CD4-positive, alpha-beta T cell (primary cell): Measurements from ENCODE around the gene AZU1. TPM values are rescaled to one million over a fixed set of nuclear protein-coding genes. Genes with fewer than 3 reads are reported as not detected.

ENCODE experiments used
- ATAC-seq: fragments of 200-7000 bp; cut with Tn5 transposase; one replicate; pipeline ENCODE4 v1.10.0; 2022; ENCODE audit warnings: mild to moderate bottlenecking; ENCODE audit not compliant: poor library complexity
- CTCF ChIA-PET: fragments of 350-600 bp; sonication (Branson Sonifier 250); formaldehyde crosslinking; loops from one replicate; lab custom pipeline; 2021; ENCODE audit warnings: antibody characterized with exemption, inconsistent platforms; lab: Charles Lee
- POLR2A ChIA-PET: fragments of 350-600 bp; sonication (Branson Sonifier 250); formaldehyde crosslinking; loops from one replicate; lab custom pipeline; 2021; ENCODE audit warnings: antibody characterized with exemption, inconsistent platforms; lab: Charles Lee
- DNase-seq, 14 experiments: peaks; one replicate each; pipeline ENCODE4 v3.0.0-alpha.2; 2013 to 2020; ENCODE audit warnings: mixed read lengths in 2 of 14
- H3K27ac ChIP-seq, 2 donors: one replicate each; pipeline versions ENCODE4 v1.5.1 to v1.7.0; 2013; ENCODE audit warnings: low read length in 2 of 2, low read depth in 1 of 2, mild to moderate bottlenecking in 1 of 2
- H3K27me3 ChIP-seq, 2 experiments: 1 replicate in 1 of 2; 2 replicates in 1 of 2; pipeline versions ENCODE4 v1.6.1 to v1.7.0; 2013; ENCODE audit warnings: low read length in 2 of 2, control low read depth in 1 of 2, mild to moderate bottlenecking in 1 of 2, moderate library complexity in 1 of 2; ENCODE audit not compliant: insufficient read depth in 2 of 2, control insufficient read depth in 1 of 2
- H3K36me3 ChIP-seq: one replicate; pipeline ENCODE4 v1.6.1; 2013; ENCODE audit warnings: low read length, control low read depth; ENCODE audit not compliant: insufficient read depth
- H3K4me1 ChIP-seq: one replicate; pipeline ENCODE4 v1.6.1; 2013; ENCODE audit warnings: low read length, control low read depth; ENCODE audit not compliant: insufficient read depth
- H3K4me3 ChIP-seq: one replicate; pipeline ENCODE4 v1.5.1; 2013; ENCODE audit warnings: mild to moderate bottlenecking, low read length, moderate library complexity
- H3K9me3 ChIP-seq, 2 experiments: 1 replicate in 1 of 2; 2 replicates in 1 of 2; pipeline versions ENCODE4 v1.6.1 to v1.7.0; 2013; ENCODE audit warnings: low read length in 2 of 2, mild to moderate bottlenecking in 2 of 2, control low read depth in 1 of 2, moderate library complexity in 1 of 2; ENCODE audit not compliant: control insufficient read depth in 1 of 2, insufficient read depth in 1 of 2
- H3K27ac Mint-ChIP-seq: one replicate; pipeline ENCODE4 v1.8.0; 2020; ENCODE audit warnings: mixed read lengths
- H3K27me3 Mint-ChIP-seq: one replicate; pipeline ENCODE4 v1.8.0; 2021; ENCODE audit warnings: mixed read lengths
- H3K36me3 Mint-ChIP-seq: one replicate; pipeline ENCODE4 v1.8.0; 2021; ENCODE audit warnings: low read depth, mixed read lengths
- H3K4me1 Mint-ChIP-seq: one replicate; pipeline ENCODE4 v1.8.0; 2021; ENCODE audit warnings: low read depth, mixed read lengths
- H3K4me3 Mint-ChIP-seq: one replicate; pipeline ENCODE4 v1.8.0; 2020; ENCODE audit warnings: mild to moderate bottlenecking, mixed read lengths
- H3K9me3 Mint-ChIP-seq: one replicate; pipeline ENCODE4 v1.8.0; 2020; ENCODE audit warnings: mixed read lengths
- CTCF ChIP-seq: fragments of 200-600 bp; IDR thresholded peaks from one replicate; pipeline ENCODE4 v1.8.0; 2022; ENCODE audit warnings: antibody characterized with exemption, mild to moderate bottlenecking
- intact Hi-C, 2 experiments: fragments of 100-400 bp; cut with DNase I in 1 of 2; cut with micrococcal nuclease in 1 of 2; formaldehyde crosslinking; loops; one replicate each; pipeline versions ENCODE4 v1.15.1 to v1.9.0; 2023 to 2025; cut with DNase I, micrococcal nuclease
- total RNA-seq, 174 experiments: library from RNA in 2 of 174; stranded (reverse) in 2 of 174; gene quantifications; one replicate each; pipeline ENCODE4 v1.2.3 and lab custom pipeline; 2021 to 2026

Gene AZU1
- total RNA-seq, 2 experiments from 2014 or later: 0.47 to 0.49 TPM

DNA sequence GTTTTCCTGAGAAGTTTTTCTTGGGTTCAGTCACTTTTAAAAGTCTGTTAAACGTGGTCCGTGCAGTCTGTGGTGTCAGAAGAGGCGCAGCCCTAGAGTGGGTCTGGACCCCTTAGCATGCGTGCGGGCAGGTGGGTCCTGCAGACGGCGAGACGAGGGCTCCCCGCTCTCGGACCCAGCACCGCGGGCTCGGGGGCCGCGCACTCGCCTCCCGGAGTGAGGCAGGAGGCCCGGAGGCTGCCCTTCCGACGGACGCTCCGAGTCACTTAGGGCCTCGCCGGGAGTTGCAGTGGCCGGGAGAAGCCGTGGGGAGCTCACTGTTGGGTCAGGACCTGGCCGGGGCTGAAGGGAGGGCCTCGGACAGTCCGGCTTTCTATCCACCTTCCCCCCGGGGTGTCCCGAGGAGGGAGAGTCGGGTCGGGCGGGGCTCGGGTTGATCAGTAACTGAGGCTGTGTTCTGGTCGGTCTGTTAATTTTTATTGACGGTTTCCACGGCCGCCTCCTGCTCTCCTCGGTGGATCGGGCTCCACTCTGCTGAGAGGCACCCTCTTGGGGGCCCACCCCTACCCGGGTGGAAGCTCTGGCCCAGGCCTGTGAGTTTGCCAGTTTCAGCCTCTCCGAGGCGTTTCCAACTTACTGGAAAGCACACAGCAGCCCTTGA, 29.1 kb upstream of the AZU1 start:
- H3K36me3 ChIP-seq: peaks cover 42% of the 10 kb centered on the region
- H3K27me3 Mint-ChIP-seq: no peaks in the 10 kb centered on the region
- H3K4me1 ChIP-seq: peaks cover 64% of the 10 kb centered on the region
- H3K27ac Mint-ChIP-seq: peak overlapping the region; percentile 87
- ChIA-PET POLR2A (interaction anchor here (0.6 to 2.2 kb wide), 5 partner anchors 58 to 471 kb away, joined by 4 to 9 read pairs (median 6); partner anchors contain the start of genes ARHGAP45 and CIRBP), CTCF (no interaction called here)
- intact Hi-C loops: loop anchor here (5.0 to 10.0 kb wide), 4 partner anchors 136 to 446 kb away; partner anchors contain the start of genes ATP5F1D (in 1 of the 2), GPX4 (in 1 of the 2), MIDN (in 1 of the 2) and RNF126 (in 1 of the 2)
- no peaks in the 10 kb centered on the region for H3K9me3 ChIP-seq
- no peak for TF ChIP-seq CTCF
- H3K36me3 Mint-ChIP-seq: peaks cover 46% of the 10 kb centered on the region
- H3K9me3 Mint-ChIP-seq: no peaks in the 10 kb centered on the region
- H3K27ac ChIP-seq: peak overlapping the region; percentile 63 to 72
- H3K4me3 Mint-ChIP-seq: peak overlapping the region; percentile 89
- peak in 2 of 14 experiments; percentile 44 to 64 for DNase-seq
- peak overlapping the region; percentile 79 for H3K4me3 ChIP-seq
- ATAC-seq: no peak
- peaks cover 51% of the 10 kb centered on the region for H3K4me1 Mint-ChIP-seq
- no peaks in the 10 kb centered on the region for H3K27me3 ChIP-seq

DNA sequence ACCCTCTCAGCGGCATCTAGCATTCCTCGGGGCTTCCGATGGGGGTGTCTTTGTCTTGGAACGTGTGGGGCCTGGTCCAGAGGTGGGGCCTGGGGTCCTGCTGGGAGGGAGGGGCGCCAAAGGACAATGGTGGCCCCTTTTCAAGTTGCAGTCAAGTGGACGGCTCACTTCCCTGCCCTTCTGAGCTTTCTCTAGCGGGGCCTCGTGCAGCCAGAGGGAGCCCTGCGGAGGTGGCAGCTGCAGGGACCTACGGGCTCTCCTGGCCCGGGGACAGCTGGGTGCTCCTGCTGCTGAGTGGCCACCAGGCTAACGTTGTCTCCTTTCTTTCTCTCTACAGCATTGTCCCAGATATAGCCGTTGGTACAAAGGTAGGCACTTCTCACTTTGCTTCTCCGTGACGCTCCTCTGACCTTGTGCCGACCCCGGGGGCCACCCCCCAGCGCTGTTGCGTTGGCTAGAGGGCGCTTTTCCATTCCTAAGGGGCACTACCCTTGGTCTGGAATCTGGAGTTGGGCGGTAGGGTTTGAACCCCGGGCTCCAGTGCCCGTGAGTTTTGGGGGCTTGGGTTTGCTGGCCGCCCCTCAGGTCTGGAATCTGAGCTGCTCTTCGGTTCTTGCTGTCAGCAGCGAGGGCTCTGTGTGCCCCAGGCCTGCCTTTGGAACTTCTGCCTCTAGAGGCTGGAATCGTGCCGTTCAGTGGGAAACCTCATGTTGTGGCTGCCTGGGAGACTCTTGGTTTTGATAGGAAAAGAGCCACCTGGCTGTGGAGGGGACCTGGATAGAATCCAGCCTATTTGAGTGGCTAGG, 28.4 kb upstream of the AZU1 start:
- peak in 6 of 14 experiments; percentile 17 to 58 (median 34) for DNase-seq
- TF ChIP-seq CTCF: no peak
- peak overlapping the region; percentile 79 for H3K4me3 ChIP-seq
- POLR2A ChIA-PET: no interaction called here
- H3K9me3 Mint-ChIP-seq: no peaks in the 10 kb centered on the region
- no peaks in the 10 kb centered on the region for H3K9me3 ChIP-seq
- peak overlapping the region; percentile 89 for H3K4me3 Mint-ChIP-seq
- intact Hi-C loops: loop anchor here (5.0 to 10.0 kb wide), 4 partner anchors 137 to 446 kb away; partner anchors contain the start of genes ATP5F1D (in 1 of the 2), GPX4 (in 1 of the 2), MIDN (in 1 of the 2) and RNF126 (in 1 of the 2)
- no peaks in the 10 kb centered on the region for H3K27me3 ChIP-seq
- CTCF ChIA-PET: no interaction called here
- H3K4me1 ChIP-seq: peaks cover 71% of the 10 kb centered on the region
- no peak for ATAC-seq
- H3K36me3 Mint-ChIP-seq: peaks cover 52% of the 10 kb centered on the region
- H3K27ac Mint-ChIP-seq: peak overlapping the region; percentile 87
- H3K27me3 Mint-ChIP-seq: no peaks in the 10 kb centered on the region
- H3K27ac ChIP-seq: peak overlapping the region; percentile 31 to 53
- H3K36me3 ChIP-seq: peaks cover 49% of the 10 kb centered on the region
- peaks cover 54% of the 10 kb centered on the region for H3K4me1 Mint-ChIP-seq

- intact Hi-C loops: no loop called here
- peak overlapping the region in 1 of 2 donors; percentile 44 for H3K27ac ChIP-seq
- Mint-ChIP-seq H3K9me3 (no peaks in the 10 kb centered on the region), H3K4me3 (peak overlapping the region; percentile 89), H3K27me3 (no peaks in the 10 kb centered on the region), H3K4me1 (peaks cover 54% of the 10 kb centered on the region), H3K36me3 (peaks cover 52% of the 10 kb centered on the region), H3K27ac (peak overlapping the region; percentile 87)
- DNase-seq (peak in 1 of 14 experiments; percentile 44), ATAC-seq (no peak)
- TF ChIP-seq CTCF: no peak
- H3K9me3 ChIP-seq: no peaks in the 10 kb centered on the region
- H3K4me1 ChIP-seq: peaks cover 71% of the 10 kb centered on the region
- H3K27me3 ChIP-seq: no peaks in the 10 kb centered on the region
- POLR2A ChIA-PET: no interaction called here
- CTCF ChIA-PET: interaction anchor here (1.0 kb wide), 1 partner anchor 63 kb away, joined by 4 read pairs; no protein-coding TSS in a partner anchor
- peaks cover 61% of the 10 kb centered on the region for H3K36me3 ChIP-seq
- peak overlapping the region; percentile 35 for H3K4me3 ChIP-seq
Measured at GRCh38 chr19:800360-801029, 27.1 kb upstream of the AZU1 start.
